GM19240 (cell line): Measurements from ENCODE around the gene SDR42E2.
"Not testable (repeated sequence)": the region's sequence is repeated elsewhere in the genome, so short reads cannot be mapped to it uniquely, and the experiment has no call there.

ENCODE experiments used
- DNase-seq: peaks from one replicate; pipeline ENCODE4 v3.0.0; 2011; ENCODE audit warnings: low spot score; ENCODE audit not compliant: insufficient read length

The SDR42E2 gene

GRCh38 chr16:22191532-22192260 is 29.4 kb downstream of the SDR42E2 start:
- no peak for DNase-seq

DNA sequence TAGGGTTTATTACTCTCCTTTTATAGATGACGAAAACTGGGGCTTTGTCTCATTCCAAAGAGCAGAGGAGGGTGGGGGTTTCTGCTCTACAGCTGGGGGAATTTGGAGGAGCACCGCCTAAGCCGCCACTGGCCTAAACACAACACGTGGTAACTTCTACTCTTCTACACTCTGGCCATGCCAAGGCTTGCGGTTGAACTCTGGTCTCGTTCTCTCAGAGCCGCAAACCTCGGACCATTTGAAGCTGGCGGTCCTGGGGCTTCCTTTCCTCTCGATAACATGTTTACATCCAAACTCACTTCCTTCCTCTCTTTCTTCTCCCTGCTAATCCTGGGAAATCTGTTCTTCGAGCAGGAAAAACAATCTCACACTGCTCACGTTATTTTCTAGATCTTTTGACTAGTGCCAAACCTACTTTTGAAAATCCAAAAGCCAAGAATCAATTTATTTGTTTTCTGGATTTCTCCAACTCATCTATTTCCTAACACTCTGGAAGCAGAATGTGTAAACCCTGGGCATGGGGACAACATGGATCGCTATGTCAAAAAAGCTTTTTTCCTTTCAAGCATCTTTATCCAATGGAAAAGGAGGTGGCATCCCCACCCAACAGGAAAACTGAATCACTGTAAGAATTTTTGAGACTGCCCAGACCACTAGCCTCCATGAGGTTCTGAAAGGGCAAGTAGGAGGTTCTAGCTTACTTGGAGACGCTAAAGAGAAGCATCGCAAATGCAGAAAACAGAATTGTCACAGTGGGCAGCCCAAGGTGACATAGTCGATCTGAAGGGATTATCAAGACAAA is 30.2 kb downstream of the SDR42E2 start:
- DNase-seq: no peak

GRCh38 chr16:22193063-22193411 is 30.7 kb downstream of the SDR42E2 start:
- no peak for DNase-seq

GRCh38 chr16:22194707-22195444 is 32.6 kb downstream of the SDR42E2 start:
- DNase-seq: no peak

DNA sequence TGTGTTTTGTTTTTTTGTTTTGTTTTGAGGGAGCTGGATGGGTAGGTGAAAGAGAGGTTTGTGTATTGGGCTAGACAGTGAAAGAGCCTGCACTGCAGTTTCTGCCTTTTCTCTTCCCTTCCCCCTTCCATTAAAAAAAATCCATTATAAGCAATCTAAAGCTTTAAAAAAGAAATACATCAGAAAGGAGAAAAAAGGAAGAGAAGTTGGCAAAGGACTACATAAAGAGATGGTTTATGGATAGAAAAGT is 33.1 kb downstream of the SDR42E2 start:
- no peak for DNase-seq

GRCh38 chr16:22195695-22196558 is 33.6 kb downstream of the SDR42E2 start:
- DNase-seq: no peak

- DNase-seq: not testable (repeated sequence)
These were observed 34.4 kb downstream of the SDR42E2 start for GRCh38 chr16:22196559-22197168.

DNA sequence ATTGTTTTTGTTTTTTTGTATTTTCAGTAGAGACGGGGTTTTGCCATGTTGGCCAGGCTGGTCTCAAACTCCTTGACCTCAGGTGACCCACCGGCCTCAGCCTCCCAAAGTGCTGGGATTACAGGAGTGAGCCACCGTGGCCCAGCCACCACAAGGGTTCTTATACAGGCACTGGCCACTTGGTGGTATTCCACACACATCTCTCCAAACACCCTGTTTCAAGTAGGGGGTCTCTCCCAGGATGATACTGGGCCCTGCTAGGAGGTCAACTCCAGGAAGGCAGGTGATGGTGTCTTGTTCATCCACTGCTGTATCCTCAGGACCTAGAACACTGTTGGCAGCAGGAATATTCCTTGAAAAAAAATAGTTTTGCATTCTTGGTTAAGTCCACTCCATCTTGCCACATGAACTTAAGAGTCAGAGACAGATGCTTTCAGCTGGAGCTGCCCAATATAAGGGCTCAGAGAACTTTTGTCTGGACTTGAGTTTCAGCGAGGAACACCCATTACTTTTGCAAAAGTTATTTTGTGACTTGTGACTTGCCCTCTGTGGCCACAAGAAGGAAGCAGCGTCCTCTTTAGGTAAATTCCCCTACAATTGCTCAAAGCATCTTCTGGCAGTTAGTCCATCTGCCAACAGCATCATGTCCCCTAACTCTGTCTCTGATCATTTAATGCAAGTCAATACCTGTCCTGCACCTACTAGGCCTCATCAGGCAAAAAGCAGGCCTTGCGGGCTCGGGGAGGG is 36.4 kb downstream of the SDR42E2 start:
- no peak for DNase-seq

- no peak for DNase-seq
These were observed 39.9 kb downstream of the SDR42E2 start for GRCh38 chr16:22202261-22202637.

GRCh38 chr16:22203091-22203490 is 40.8 kb downstream of the SDR42E2 start:
- no peak for DNase-seq

DNA sequence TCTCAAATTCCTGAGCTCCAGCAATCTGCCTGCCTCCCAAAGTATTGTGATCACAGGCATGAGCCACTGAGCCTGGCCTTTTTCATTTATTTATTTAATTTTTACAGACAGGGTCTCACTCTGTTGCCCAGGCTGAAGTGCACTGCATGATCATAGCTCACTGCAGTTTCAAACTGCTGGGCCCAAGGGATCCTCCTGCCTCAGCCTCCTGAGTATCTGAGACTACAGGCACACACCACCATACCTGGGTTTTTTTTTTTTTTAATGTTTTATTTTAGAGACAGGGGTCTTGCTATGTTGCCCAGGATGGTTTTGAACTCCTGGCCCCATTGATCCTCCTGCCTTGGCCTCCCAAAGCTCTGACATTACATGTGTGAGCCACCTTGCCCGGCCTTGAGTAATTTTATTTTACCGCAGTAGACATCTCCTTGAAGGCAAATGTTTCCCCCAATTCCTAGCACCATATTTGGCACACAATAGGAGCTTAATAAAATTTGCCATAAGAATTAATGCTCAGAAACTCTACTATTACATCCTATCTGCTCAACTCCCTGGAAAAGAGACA is 41.9 kb downstream of the SDR42E2 start:
- DNase-seq: no peak

- no peak for DNase-seq
These were observed 43.3 kb downstream of the SDR42E2 start for GRCh38 chr16:22205577-22206012.

GRCh38 chr16:22206013-22206841 is 43.9 kb downstream of the SDR42E2 start, which contains the start of gene EEF2K:
EEF2K (plus strand) TSS chr16:22206278; CDS start chr16:22225730, 19,452 bp downstream.
- DNase-seq: peak; percentile 79

- DNase-seq: no peak
These were observed 44.8 kb downstream of the SDR42E2 start for GRCh38 chr16:22206842-22207714.

- no peak for DNase-seq
These were observed 45.5 kb downstream of the SDR42E2 start for GRCh38 chr16:22207715-22208360.

DNA sequence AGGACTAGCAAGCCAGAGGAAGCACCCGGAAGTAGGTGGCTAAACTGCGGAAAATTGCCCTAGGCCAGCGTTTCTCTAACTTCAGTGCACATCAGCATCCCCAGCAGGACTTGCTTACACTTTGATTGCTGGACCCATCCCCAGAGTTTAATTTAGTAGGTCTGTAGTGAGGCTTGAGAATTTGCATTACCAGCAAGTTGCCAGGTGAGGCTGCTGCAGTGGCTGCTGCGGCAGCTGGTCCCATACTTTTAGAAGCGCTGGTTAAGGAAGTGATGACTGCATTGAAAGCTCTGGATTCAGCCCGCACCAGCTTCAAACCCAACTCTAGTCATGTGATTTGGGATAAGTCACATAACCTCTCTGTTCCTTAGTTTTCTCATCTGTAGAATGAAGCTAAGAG is 48.0 kb downstream of the SDR42E2 start:
- no peak for DNase-seq

- DNase-seq: no peak
These were observed 48.5 kb downstream of the SDR42E2 start for GRCh38 chr16:22210854-22211253.

- DNase-seq: no peak
These were observed 50.9 kb downstream of the SDR42E2 start for GRCh38 chr16:22213236-22213635.
